NCI-H526 treated with DMSO at 0.1 percent for 48 hours (cell line): Measurements from ENCODE around the gene KRTAP4-4.
"Not testable (repeated sequence)": the region's sequence is repeated elsewhere in the genome, so short reads cannot be mapped to it uniquely, and the experiment has no call there.

Experiments
- DNase-seq: peaks from one replicate; lab custom pipeline; 2025; lab: John Stamatoyannopoulos, UW

KRTAP4-4 gene

GRCh38 chr17:41160648-41161047 is at the start of gene KRTAP4-4:
Gene KRTAP4-4 (minus strand): TSS chr17:41160748. CDS start chr17:41160691, 57 bp downstream.
- no peak for DNase-seq

- DNase-seq: no peak
Observed at GRCh38 chr17:41199421-41200078, 39.0 kb upstream of the KRTAP4-4 start.

DNA sequence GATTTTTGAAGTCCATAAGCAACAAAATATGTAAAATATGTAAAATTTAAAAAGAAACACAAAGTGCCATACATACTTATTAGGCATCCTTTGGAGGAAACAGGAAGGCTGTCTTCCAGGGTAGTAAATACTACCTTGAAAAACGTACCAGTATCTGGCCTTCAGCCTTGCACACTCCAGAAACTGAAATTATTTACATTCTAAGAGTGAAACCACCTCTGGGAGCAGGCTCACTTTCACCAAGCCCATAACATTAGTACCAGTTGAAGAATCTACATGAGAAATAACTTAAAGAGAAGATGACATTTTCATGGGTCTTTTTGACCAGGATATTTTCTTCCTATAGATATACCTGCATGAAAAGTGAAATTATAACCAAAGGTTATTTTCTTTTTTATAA is 35.5 kb upstream of the KRTAP4-4 start:
- no peak for DNase-seq

DNA sequence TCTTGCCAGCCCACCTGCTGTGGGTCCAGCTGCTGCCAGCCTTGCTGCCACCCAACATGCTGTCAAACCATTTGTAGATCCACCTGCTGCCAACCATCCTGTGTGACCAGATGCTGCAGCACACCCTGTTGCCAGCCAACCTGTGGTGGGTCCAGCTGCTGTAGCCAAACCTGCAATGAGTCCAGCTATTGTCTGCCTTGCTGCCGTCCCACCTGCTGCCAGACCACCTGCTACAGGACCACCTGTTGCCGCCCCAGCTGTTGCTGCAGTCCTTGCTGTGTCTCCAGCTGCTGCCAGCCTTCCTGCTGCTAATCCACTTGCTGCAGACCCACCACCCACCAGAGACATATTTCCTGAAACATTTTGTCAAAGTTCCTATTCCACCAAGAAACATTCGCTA is 29.8 kb upstream of the KRTAP4-4 start:
- DNase-seq: no peak

- not testable (repeated sequence) for DNase-seq
Observed at GRCh38 chr17:41189837-41190318, 29.3 kb upstream of the KRTAP4-4 start, which contains the start of gene KRTAP9-1. Gene KRTAP9-1 (plus strand): TSS chr17:41189887. CDS start chr17:41189887, 0 bp downstream.

DNA sequence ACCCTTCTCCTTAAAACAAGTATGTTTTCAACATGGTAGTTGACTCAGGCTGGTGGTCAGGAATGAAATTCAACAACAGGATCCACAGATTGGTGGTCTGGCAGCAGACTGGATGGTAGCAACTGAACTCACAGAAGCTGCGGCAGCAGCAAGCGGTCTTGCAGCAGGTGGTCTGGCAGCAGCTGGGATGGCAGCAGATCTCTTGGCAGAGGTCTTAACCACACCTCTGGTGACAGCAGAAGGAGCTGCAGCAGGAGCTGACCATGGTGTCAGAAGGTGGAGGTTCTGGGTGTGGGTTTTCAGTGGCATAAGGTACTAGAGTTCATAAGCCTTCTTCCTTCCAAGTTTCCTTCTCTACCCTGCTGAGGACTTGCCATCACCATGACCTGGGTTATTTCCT is 26.3 kb upstream of the KRTAP4-4 start:
- no peak for DNase-seq

GRCh38 chr17:41185001-41185400 is 24.5 kb upstream of the KRTAP4-4 start:
- no peak for DNase-seq

DNA sequence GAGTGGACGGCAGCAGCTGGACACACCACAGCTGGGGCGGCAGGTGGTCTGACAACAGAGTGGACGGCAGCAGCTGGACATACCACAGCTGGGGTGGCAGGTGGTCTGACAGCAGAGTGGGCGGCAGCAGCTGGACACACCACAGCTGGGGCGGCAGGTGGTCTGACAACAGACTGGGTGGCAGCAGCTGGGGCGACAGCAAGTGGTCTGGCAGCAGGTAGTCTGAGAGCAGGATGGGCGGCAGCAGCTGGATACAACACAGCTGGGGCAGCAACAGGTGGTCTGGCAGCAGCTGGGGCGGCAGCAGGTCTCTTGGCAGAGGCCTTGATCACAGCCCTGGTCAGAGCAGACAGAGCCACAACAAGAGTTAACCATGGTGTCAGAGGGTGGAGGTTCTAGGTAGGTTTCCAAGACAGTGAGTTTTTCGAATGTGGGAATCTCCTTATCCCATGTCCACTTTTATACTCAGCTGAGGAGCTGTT is 24.0 kb upstream of the KRTAP4-4 start, which contains the start of gene KRTAP4-1:
TSS of gene KRTAP4-1 (minus strand) at position 432 of the 482 bp plus-strand sequence. CDS start at position 375, 57 bp downstream.
- DNase-seq: no peak

- DNase-seq: no peak
Observed at GRCh38 chr17:41178843-41179616, 18.5 kb upstream of the KRTAP4-4 start.

DNA sequence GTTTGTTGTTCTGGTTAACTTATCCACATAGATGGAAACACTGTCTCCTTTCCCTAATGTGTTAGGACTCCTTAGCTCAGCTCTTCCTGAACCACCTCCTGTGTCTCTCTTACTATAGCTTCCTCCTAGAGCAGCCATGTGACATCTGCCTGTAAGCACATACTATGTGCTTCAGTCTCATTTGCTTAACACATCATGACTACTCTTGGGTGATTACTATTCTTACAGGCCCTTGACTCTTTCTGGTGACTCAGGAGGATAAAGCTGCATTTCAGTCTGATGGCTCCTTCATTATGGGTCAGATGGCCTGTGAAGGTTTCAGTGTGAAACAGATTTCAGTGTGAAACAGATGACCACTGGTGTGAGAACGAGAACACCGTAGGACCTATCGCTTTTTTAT is 17.8 kb upstream of the KRTAP4-4 start:
- DNase-seq: no peak

DNA sequence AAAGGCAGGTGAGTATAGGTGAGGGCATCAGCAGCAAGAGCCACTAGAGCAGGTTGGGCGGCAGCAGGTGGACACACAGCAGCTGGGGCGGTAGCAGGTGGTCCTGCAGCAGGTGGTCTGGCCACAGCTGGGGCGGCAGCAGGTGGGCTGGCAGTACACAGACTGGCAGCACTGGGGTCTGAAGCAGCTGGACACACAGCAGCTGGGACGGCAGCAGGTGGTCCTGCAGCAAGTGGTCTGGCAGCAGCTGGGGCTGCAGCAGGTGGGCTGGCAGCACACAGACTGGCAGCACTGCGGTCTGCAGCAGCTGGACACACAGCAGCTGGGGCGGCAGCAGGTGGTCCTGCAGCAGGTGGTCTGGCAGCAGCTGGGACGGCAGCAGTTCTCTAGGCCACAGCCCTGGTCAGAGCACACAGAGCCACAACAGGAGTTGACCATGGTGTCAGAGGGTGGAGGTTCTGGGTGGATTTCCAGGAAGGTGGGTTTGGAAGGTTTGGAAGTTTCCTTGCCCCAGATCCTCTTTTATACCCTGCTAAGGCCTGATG is 17.3 kb upstream of the KRTAP4-4 start, which contains the start of gene KRTAP4-2:
TSS of gene KRTAP4-2 (minus strand) at position 495 of the 545 bp plus-strand sequence. CDS start at position 438, 57 bp downstream.
- DNase-seq: no peak

GRCh38 chr17:41176744-41177387 is 16.3 kb upstream of the KRTAP4-4 start:
- no peak for DNase-seq

- DNase-seq: no peak
Observed at GRCh38 chr17:41171886-41172285, 11.3 kb upstream of the KRTAP4-4 start.

DNA sequence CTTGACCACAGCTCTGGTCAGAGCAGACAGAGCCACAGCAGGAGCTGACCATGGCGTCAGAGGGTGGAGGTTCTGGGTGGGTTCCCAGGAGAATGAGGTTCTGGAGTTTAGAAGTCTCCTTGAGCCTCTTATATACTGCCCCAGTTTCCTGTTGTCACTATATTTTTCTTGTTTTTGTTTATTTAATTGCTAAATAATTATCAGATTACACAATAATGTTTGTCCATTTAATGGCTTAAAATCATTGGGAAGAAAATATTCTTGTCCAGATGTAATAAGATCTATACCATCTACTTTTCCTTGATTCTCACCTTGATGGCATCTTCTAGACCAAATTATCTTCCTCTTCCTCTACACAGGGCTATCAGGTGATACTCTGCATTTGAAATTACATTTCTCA is 7.6 kb upstream of the KRTAP4-4 start, which contains the start of gene KRTAP4-3:
TSS of gene KRTAP4-3 (minus strand) at position 101 of the 400 bp plus-strand sequence. CDS start at position 52, 49 bp downstream.
- no peak for DNase-seq

DNA sequence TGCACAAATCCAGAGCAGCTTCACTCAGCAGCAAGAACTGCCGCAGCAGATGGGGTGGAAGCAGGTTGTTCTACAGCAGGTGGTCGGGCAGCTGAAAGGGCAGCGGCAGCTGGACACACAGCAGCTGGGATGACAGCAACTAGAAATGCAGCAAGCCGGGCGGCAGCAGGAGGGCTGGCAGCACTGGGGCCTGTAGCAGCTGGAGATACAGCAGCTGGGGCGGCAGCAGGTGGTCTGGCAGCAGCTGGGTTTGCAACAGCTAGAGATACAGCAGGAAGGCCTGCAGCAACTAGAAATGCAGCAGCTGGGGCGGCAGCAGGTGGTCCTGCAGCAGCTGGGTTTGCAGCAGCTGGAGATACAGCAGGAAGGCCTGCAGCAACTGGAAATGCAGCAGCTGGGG is 7.0 kb upstream of the KRTAP4-4 start:
- DNase-seq: no peak

GRCh38 chr17:41163828-41164227 is 3.3 kb upstream of the KRTAP4-4 start:
- DNase-seq: no peak

- not testable (repeated sequence) for DNase-seq
Observed at GRCh38 chr17:41160190-41160589, 358 bp downstream of the KRTAP4-4 start.

DNA sequence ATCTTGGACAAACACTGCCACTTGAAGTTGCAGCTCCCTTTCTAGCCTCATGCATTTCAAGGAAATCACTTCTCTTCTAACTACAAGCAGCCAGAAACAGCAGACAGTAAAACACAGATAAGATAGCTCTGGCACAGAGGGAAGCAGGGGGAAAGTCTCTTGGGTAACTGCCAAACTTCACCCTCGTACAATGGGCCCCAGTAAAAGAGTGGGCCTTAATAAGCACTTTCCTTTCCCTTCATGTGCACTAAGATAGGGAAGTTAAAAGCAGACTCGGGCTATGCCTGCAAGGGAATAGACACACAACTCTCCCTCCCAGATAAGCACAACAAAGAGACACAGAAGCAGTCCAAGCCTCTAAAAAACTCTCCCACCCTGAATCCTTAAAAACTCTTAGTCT is 6.7 kb downstream of the KRTAP4-4 start:
- DNase-seq: peak; percentile 42

DNA sequence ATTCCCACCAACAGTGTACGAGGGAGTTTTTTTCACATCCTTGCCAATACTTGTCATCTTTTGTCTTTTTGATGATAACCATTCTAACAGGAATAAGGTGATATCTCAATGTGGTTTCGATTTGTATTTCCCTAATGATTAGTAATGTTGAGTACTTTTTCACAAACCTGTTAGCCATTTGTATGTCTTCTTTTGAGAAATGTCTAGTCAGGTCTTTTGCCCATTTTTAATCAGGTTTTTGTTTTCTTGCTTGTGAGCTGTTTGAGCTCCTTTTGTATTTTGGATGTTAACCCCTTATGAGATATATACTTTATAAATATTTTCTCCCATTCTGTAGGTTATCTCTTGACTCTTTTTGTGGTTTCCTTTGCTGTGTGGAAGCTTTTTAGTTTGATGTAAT is 9.0 kb downstream of the KRTAP4-4 start:
- no peak for DNase-seq

- no peak for DNase-seq
Observed at GRCh38 chr17:41150026-41150425, 10.5 kb downstream of the KRTAP4-4 start.

GRCh38 chr17:41149652-41149985 is 10.9 kb downstream of the KRTAP4-4 start, which contains the start of gene KRTAP4-5:
Gene KRTAP4-5 (minus strand): TSS chr17:41149825. CDS start chr17:41149767, 58 bp downstream.
- DNase-seq: no peak
